GM12872 (cell line): Measurements from ENCODE around the gene FOXRED1.

Experiments
- TF ChIP-seq, protein P1 (sequence below): IDR thresholded peaks from 3 replicates; pipeline ENCODE4 v1.5.1; 2011; ENCODE audit warnings: low read depth, mild to moderate bottlenecking, low read length, moderate library complexity; ENCODE audit not compliant: insufficient read depth

The FOXRED1 gene

DNA sequence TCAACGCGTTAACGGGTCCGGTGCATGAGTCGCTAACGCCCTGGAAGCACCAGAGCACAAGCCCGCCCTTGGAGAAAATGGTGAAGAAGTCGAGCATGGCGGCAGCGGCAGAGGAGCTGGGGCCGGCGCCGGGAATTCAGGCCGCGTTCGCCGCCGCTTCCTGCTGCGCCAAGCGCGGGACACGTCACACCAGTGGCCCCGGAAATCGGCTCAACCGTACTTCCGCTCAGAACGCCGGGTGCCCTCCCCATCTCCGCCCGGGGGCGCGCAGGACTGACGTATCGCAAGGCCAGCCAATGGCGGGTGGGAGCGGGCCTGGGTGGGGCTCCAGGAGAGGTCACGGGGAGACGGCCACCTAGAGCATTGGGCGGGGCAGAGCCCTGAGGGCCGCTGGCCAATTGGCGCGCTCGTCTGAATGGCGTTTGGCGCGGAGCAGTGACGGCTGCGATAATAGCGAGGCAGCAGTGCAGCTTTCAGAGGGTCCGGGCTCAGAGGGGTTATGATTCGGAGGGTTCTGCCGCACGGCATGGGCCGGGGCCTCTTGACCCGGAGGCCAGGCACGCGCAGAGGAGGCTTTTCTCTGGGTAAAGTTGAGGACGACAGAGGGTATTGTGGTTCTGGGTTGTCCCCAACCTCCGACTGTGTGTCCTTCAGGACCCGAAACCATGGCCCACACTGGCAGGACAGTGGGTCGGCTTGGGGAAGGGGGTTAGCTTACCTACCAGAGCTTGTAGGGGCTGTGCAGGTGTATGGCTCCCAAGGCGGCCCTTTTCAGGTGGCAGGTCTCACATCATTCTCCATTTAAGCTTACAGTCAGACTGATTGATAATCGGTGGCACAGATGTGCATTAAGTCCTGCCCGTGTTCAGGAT is at the start of gene FOXRED1, which contains the start of gene SRPRA:
FOXRED1 (plus strand) TSS at position 447 of the 872 bp plus-strand sequence; CDS start at position 500, 53 bp downstream.
SRPRA (minus strand) TSS at position 188 of the 872 bp plus-strand sequence; CDS start at position 97, 91 bp downstream.
- TF ChIP-seq, protein P1, sequence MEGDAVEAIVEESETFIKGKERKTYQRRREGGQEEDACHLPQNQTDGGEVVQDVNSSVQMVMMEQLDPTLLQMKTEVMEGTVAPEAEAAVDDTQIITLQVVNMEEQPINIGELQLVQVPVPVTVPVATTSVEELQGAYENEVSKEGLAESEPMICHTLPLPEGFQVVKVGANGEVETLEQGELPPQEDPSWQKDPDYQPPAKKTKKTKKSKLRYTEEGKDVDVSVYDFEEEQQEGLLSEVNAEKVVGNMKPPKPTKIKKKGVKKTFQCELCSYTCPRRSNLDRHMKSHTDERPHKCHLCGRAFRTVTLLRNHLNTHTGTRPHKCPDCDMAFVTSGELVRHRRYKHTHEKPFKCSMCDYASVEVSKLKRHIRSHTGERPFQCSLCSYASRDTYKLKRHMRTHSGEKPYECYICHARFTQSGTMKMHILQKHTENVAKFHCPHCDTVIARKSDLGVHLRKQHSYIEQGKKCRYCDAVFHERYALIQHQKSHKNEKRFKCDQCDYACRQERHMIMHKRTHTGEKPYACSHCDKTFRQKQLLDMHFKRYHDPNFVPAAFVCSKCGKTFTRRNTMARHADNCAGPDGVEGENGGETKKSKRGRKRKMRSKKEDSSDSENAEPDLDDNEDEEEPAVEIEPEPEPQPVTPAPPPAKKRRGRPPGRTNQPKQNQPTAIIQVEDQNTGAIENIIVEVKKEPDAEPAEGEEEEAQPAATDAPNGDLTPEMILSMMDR: no peak

DNA sequence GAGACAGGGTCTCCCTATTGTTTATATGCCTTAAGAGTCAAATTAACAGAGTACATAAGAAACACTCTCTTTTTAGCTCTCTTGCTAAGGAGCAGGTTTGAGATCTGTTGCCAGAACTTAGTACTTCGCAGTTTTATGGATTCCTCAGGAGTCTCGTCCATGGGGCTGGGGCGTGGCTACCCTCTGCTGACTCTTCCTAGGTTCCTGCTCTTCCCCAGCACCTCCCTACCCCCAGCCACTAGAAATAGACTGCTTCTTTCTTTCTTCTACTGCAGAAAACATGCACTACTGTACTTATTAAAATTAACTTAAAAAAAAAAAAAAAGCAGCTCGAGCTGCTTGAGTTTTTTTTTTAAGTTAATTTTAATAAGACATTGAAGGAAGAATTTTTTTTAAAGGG is 49.4 kb upstream of the FOXRED1 start:
- TF ChIP-seq, protein P1: no peak

DNA sequence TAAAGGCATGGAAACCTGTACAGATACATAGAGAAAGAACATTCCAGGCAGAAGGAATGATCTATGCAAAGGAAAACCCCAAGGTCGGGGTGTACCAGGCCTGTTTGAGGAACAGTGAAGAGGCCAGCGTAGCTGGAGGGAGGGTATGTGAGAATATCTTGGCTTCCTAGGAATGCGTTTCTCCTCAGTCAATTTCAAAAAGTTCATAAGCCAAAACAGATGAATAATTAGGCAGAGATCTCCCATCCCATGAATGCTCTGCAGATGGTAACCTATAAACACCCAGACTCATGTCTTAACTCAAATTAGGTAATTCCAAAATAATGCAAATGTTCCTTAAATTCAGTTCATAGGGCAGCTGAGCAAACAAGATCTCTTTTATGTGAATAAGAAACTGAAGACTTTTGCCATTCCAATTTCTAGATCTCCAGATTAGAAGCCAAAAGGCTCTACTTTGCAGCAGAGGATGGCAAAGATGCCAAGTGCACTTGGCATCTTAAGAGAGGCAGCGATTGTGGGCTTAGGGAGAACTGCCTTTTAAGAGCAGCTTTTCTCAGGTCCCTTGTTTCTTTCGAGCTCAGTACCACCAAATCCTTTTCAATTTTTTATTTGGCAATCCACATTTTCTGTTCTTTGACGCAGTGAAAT is 44.2 kb upstream of the FOXRED1 start:
- TF ChIP-seq, protein P1: no peak

DNA sequence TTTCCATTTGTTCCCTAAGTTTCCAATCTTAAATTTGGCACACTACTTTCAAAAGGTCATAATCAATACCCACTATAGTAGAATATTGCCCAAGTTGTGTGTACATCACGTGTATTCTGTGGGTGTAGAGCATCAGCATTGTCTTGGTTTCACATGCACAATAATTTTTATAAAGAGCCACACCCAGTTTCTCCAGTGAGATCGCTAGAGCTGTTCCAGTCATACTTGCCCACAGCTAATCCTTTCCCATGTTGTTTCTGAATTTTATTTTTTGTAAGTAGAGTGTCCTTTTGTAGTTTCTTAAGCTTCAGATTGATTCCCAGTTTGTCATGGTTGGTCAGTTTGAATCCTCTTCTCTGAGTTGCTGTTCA is 43.7 kb upstream of the FOXRED1 start:
- TF ChIP-seq, protein P1: no peak

DNA sequence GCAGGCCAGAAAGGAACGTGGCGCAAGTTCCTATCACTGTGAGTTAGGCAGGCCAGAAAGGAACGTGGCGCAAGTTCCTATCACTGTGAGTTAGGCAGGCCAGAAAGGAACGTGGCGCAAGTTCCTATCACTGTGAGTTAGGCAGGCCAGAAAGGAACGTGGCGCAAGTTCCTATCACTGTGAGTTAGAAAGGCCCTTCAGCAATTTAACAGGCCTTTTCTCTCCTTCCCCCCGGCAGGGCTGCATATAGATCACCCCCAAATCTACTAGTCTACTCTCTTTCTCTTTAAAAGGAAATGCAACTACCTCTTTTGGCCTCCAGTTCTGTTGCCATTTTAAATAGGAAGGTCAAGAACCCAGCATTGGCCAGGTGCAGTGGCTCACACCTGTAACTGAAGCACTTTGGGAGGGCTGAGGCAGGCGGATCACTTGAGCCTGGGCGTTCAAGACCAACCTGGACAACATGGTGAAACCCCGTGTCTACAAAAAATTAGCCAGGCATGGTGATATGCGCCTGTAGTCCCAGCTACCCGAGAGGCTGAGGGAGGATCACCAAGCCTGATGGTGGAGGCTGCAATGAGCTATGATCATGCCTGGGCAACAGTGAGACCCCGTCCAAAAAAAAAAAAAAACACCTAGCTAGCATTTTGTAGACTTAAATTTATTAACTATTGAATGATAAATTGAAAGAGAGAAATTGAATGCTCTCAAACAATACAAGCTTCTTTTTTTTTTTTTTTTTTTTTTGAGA is 42.4 kb upstream of the FOXRED1 start:
- TF ChIP-seq, protein P1: no peak

DNA sequence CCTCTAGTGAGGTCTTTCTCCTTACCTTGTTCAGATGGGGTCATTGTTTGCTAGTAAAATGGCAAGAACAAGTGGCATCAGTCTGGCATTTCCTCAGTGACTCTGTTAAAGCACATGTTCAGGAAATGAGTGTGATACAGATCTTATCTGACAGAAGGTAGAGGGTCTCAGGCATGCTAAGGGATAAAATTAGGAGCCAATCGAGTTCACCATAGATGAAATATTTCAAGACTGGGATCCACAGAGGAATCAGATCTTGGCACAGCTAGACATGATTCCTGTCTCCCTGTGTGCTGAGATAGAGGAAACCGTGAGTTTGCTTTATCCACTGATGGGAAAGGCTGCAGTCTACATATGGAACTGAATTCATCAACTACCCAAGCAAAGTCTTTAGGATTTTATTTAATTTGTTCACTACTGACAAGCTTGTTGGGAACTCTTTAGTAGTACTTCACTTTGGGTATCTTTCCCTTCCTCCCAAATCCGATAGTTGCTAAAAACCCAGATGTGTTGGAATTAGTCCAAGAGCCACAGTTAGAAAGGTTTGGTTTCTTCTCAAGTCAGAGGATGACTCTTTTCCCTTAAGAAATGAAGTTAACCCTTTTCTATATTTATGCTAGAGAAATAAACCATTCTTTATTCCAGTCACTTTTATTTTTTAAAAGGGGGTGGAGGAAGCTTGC is 39.0 kb upstream of the FOXRED1 start:
- TF ChIP-seq, protein P1: no peak
